Sigmoid colon (tissue), 7 donors: Measurements from ENCODE around the gene ANAPC15. TPM values are rescaled to one million over a fixed set of nuclear protein-coding genes. Genes with fewer than 3 reads are reported as not detected.
"Not testable (repeated sequence)": the region's sequence is repeated elsewhere in the genome, so short reads cannot be mapped to it uniquely, and the experiment has no call there.

Source experiments
- DNase-seq: peaks from one replicate; pipeline ENCODE4 v3.0.0-alpha.2; 2019
- H3K27ac ChIP-seq, 4 donors: fragments of 200-600 bp; sonication (generic); one replicate each; pipeline ENCODE4 v1.5.1; 2016 to 2019; ENCODE audit warnings: mild to moderate bottlenecking in 1 of 4
- H3K27me3 ChIP-seq, 3 donors: fragments of 200-600 bp; sonication (generic); one replicate each; pipeline ENCODE4 v1.5.1; 2019; ENCODE audit warnings: mild to moderate bottlenecking in 1 of 3
- H3K36me3 ChIP-seq, 4 donors: fragments of 200-600 bp; sonication (generic); one replicate each; pipeline ENCODE4 v1.5.1; 2016 to 2019
- H3K4me1 ChIP-seq, 4 donors: fragments of 200-600 bp; sonication (generic); one replicate each; pipeline ENCODE4 v1.5.1; 2017 to 2019
- H3K4me3 ChIP-seq, 4 donors: fragments of 200-600 bp; sonication (generic); one replicate each; pipeline ENCODE4 v1.5.1; 2017 to 2019; ENCODE audit warnings: mild to moderate bottlenecking in 2 of 4, moderate library complexity in 1 of 4
- H3K9me3 ChIP-seq, 4 donors: fragments of 200-600 bp in 3 of 4; sonication (generic) in 3 of 4; one replicate each; pipeline versions ENCODE4 v1.5.1 to v1.6.1; 2013 to 2019
- EP300 ChIP-seq, 4 donors: sonication (generic); formaldehyde crosslinking; IDR thresholded peaks; one replicate each; pipeline ENCODE4 v1.6.1; 2017; ENCODE audit warnings: antibody characterized with exemption in 4 of 4
- POLR2A ChIP-seq, 2 donors: fragments of 450-650 bp; IDR thresholded peaks; one replicate each; pipeline ENCODE4 v1.6.1; 2016; ENCODE audit warnings: antibody characterized with exemption in 2 of 2, mild to moderate bottlenecking in 2 of 2, moderate library complexity in 2 of 2
- POLR2AphosphoS5 ChIP-seq, 4 donors: sonication (generic); formaldehyde crosslinking; IDR thresholded peaks; one replicate each; pipeline ENCODE4 v1.6.1; 2017; ENCODE audit warnings: antibody characterized with exemption in 4 of 4
- WGBS, 2 donors: extraction: QIAGEN DNeasy Blood & Tissue Kit; methylation state at CpG; one replicate each; pipeline ENCODE4 v1.1.7; 2013; 5-methylcytosine and 5-hydroxymethylcytosine counted together
- intact Hi-C: fragments of 100-400 bp; cut with DNase I; formaldehyde crosslinking; loops from one replicate; pipeline ENCODE4 v1.15.1; 2023
- polyA plus RNA-seq, 3 donors: library from polyadenylated mRNA; stranded (reverse); fragments of 200-250 nt; gene quantifications; one replicate each; pipeline ENCODE4 v1.2.3, GENCODE V29; 2013
- total RNA-seq, 4 donors: library from RNA; depleted of rRNA; stranded (reverse); fragments of >200 nt; gene quantifications; one replicate each; pipeline ENCODE4 v1.1.0, GENCODE V29; 2016
- TF ChIP-seq, protein P1 (sequence below), 4 experiments: fragments of 450-650 bp in 3 of 4; fragments of 200-600 bp in 1 of 4; IDR thresholded peaks; one replicate each; pipeline ENCODE4 v1.5.1; 2016 to 2019; ENCODE audit warnings: antibody characterized with exemption in 4 of 4, mild to moderate bottlenecking in 3 of 4, moderate library complexity in 2 of 4
- donor health status: healthy with polysubstance abuse.
- donor health status: Bipolar disorder and iron deficiency.
- donor health status: healthy.

The ANAPC15 gene
- total and polyA plus RNA-seq, 7 donors: 48.5 to 93.1 (median 77.1) TPM

DNA sequence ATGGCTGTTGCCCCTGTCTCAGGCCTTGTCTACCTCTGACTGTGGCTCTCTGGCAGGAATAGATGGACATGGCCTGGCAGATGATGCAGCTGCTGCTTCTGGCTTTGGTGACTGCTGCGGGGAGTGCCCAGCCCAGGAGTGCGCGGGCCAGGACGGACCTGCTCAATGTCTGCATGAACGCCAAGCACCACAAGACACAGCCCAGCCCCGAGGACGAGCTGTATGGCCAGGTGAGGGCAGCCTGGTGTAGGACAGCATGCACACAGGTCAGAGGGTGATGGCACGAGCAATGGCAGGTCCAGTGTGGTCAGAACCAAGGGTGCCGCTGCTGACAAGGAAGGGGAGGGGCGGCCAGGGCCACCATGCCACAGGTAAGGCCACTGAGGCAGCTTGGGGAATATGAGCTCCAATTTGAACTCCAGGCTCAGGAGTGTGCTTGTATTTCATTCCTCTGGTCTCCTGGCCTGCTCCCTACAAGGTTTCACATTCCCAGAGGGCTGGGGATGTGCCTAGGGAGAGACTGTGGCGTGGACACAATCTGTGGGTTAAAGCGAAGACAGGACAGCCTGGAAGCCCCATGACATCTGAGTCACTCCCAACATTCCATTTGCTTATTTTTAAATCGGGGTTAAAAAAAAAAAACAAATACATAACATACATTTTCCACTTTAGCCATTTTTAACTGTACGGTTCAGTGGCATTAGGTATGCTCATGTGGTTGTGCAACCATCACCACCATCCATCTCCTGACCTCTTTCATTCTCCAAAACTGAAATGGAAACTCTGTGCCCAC is 23.6 kb upstream of the ANAPC15 start:
- Histone ChIP-seq H3K4me3 (no peak overlapping the region), H3K36me3 (no peaks in the 10 kb centered on the region), H3K9me3 (no peaks in the 10 kb centered on the region), H3K27ac (no peak overlapping the region), H3K4me1 (no peaks in the 10 kb centered on the region), H3K27me3 (no peaks in the 10 kb centered on the region)
- TF ChIP-seq, protein P1, sequence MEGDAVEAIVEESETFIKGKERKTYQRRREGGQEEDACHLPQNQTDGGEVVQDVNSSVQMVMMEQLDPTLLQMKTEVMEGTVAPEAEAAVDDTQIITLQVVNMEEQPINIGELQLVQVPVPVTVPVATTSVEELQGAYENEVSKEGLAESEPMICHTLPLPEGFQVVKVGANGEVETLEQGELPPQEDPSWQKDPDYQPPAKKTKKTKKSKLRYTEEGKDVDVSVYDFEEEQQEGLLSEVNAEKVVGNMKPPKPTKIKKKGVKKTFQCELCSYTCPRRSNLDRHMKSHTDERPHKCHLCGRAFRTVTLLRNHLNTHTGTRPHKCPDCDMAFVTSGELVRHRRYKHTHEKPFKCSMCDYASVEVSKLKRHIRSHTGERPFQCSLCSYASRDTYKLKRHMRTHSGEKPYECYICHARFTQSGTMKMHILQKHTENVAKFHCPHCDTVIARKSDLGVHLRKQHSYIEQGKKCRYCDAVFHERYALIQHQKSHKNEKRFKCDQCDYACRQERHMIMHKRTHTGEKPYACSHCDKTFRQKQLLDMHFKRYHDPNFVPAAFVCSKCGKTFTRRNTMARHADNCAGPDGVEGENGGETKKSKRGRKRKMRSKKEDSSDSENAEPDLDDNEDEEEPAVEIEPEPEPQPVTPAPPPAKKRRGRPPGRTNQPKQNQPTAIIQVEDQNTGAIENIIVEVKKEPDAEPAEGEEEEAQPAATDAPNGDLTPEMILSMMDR (IDR thresholded peaks at IDR 0.05): no peak
- TF ChIP-seq POLR2A (IDR thresholded peaks at IDR 0.05): no peak
- no peak for TF ChIP-seq POLR2AphosphoS5 (IDR thresholded peaks at IDR 0.05)
- no peak for TF ChIP-seq EP300 (IDR thresholded peaks at IDR 0.05)
- DNase-seq: no peak
- 92 to 94% methylated on average over 14 of the region's 14 CpGs for WGBS, 2 donors
- intact Hi-C loops: no loop called here

DNA sequence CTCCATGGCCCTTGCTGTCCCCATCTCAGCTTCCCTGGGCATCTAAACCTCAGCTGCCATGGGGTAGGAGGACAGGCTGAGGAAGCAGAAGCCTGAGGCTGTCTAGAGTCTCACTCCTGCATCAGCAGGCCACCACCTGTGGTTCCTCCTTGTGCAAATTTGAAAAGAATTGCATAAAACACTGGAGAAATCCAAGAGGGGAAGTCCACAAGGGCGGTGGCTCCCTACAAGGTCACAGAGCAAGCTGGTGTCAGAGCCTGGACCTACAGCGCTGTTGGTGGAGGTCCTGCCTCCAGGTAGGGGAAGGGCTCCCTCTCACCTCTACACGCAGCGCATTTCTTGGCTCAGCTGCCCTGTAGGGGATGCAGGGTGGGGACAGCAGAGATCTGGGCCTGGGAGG is 23.0 kb upstream of the ANAPC15 start, which contains the start of gene FOLR3:
Gene FOLR3 (plus strand): TSS at position 253 of the 400 bp plus-strand sequence. CDS start 228 bp downstream, outside the sequence.
- H3K27me3 ChIP-seq, H3K4me3 ChIP-seq, H3K4me1 ChIP-seq, intact Hi-C loops, H3K9me3 ChIP-seq, DNase-seq, H3K36me3 ChIP-seq, H3K27ac ChIP-seq: not testable (repeated sequence)
- 87% methylated on average over 4 of the region's 4 CpGs for WGBS, 2 donors

DNA sequence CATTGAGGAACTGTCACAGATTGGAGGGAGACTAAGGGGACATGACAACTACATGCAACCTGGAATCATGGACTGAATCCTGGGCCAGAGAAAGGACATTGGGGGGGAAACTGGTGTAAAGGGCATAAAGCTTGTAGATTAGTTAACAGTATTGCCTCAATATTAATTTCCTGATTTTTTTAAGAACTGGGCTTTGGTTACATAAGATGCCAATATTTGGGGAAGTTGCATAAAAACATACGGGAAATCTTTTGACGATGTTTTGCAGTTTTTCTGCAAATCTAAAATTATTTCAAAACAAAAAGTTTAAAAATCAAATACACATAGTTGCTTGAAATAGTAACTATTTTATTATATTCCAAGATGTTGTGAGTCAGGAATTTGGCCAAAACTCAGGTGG is 20.2 kb upstream of the ANAPC15 start:
- Histone ChIP-seq H3K27ac (no peak overlapping the region), H3K36me3 (no peaks in the 10 kb centered on the region), H3K4me1 (no peaks in the 10 kb centered on the region), H3K27me3 (no peaks in the 10 kb centered on the region), H3K4me3 (no peak overlapping the region), H3K9me3 (peaks cover 0 to 4% (median 0%) of the 10 kb centered on the region in 4 donors)
- no peak for TF ChIP-seq POLR2AphosphoS5 (IDR thresholded peaks at IDR 0.05)
- TF ChIP-seq EP300 (IDR thresholded peaks at IDR 0.05): no peak
- TF ChIP-seq POLR2A (IDR thresholded peaks at IDR 0.05): no peak
- TF ChIP-seq, protein P1 (IDR thresholded peaks at IDR 0.05): no peak
- WGBS, 2 donors: 41 to 85% methylated on average over 2 of the region's 2 CpGs
- no peak for DNase-seq
- intact Hi-C loops: no loop called here

DNA sequence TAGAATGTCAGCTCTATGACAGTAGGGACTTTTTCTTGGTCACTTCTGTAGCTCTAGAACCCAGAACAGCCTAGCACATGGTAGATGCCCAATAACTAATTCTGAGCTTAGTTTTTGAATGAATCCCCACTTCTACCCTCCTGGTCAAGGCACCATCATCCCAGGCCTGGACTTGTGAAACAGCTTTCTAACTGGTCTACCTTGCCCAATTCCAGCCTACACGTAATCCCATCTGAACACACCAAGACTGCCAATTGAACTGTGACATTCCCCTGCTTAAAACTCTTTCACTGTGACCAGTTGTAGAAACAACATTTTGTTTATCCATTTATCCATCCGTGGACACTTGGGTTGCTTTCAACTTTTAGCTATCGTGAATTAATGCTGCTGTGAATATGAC is 16.9 kb upstream of the ANAPC15 start:
- intact Hi-C loops: no loop called here
- no peak overlapping the region for H3K4me3 ChIP-seq
- no peaks in the 10 kb centered on the region for H3K4me1 ChIP-seq
- 87 to 92% methylated on average over 3 of the region's 3 CpGs for WGBS, 2 donors
- H3K9me3 ChIP-seq: peaks cover 0 to 4% (median 0%) of the 10 kb centered on the region in 4 donors
- H3K27me3 ChIP-seq: no peaks in the 10 kb centered on the region
- H3K27ac ChIP-seq: no peak overlapping the region
- H3K36me3 ChIP-seq: no peaks in the 10 kb centered on the region
- TF ChIP-seq, protein P1 (IDR thresholded peaks at IDR 0.05): no peak
- TF ChIP-seq EP300 (IDR thresholded peaks at IDR 0.05): no peak
- TF ChIP-seq POLR2A (IDR thresholded peaks at IDR 0.05): no peak
- DNase-seq: no peak

DNA sequence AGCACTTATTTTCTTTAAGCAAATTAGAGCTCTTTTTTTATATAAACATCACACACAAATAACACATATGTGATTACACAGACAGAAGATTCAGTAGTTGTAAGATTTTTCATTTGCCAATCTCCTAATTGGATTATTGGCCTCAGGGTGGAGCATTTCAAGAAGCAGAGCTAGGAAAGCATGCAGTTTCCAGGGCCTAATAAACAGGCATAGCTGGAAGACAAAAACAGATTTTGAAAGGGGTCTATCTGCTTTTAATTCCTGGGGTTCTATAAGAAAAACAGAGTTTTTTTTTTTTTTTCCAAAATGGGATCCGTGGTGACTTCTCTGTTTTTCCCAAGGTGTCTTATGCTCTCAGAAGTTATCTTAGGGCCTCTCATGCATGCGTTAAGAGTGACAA is 15.4 kb upstream of the ANAPC15 start:
- DNase-seq: no peak
- no peak overlapping the region for H3K4me3 ChIP-seq
- H3K36me3 ChIP-seq: no peaks in the 10 kb centered on the region
- no peak overlapping the region for H3K27ac ChIP-seq
- no peaks in the 10 kb centered on the region for H3K27me3 ChIP-seq
- H3K9me3 ChIP-seq: peaks cover 0 to 4% (median 0%) of the 10 kb centered on the region in 4 donors
- intact Hi-C loops: no loop called here
- 61 to 71% methylated on average over 2 of the region's 2 CpGs for WGBS, 2 donors
- no peaks in the 10 kb centered on the region for H3K4me1 ChIP-seq
- no peak for TF ChIP-seq POLR2A (IDR thresholded peaks at IDR 0.05)

DNA sequence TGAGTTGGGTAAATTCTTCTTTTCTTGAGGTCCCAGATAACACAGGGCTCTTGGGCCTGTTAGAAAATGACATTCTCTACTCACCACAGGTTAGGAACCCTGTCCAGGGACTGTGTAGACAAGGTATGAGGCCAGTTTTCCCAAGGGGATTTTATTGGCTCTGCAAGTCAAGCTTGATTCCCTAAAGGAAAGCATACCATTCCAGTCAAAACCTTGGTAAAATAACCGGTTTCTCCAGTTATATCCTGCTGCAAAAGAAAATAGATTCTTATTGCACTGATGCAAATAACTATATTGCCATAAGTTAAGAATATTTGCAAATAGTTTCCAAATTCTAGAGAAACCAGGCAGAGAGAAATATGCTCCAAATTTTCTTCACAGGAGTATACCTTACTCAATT is 13.5 kb upstream of the ANAPC15 start:
- WGBS, 2 donors: 33 to 66% methylated on average over 1 of the region's 1 CpG
- Histone ChIP-seq H3K4me1 (no peaks in the 10 kb centered on the region), H3K27me3 (no peaks in the 10 kb centered on the region), H3K27ac (no peak overlapping the region), H3K36me3 (no peaks in the 10 kb centered on the region), H3K9me3 (peaks cover 0 to 4% (median 0%) of the 10 kb centered on the region in 4 donors), H3K4me3 (no peak overlapping the region)
- no peak for DNase-seq
- no peak for TF ChIP-seq POLR2A (IDR thresholded peaks at IDR 0.05)
- TF ChIP-seq, protein P1 (IDR thresholded peaks at IDR 0.05): no peak
- TF ChIP-seq EP300 (IDR thresholded peaks at IDR 0.05): no peak
- TF ChIP-seq POLR2AphosphoS5 (IDR thresholded peaks at IDR 0.05): no peak
- intact Hi-C loops: no loop called here
